Esophagus squamous epithelium (tissue), 5 donors: ENCODE measurements around the gene ARHGDIA. TPM values are rescaled to one million over a fixed set of nuclear protein-coding genes. Genes with fewer than 3 reads are reported as not detected.

ENCODE experiments used
- DNase-seq: peaks from one replicate; lab custom pipeline; 2025; lab: John Stamatoyannopoulos, UW
- H3K27ac ChIP-seq, 4 donors: fragments of 200-600 bp; sonication (generic); one replicate each; pipeline ENCODE4 v1.5.1; 2016 to 2019; ENCODE audit warnings: mild to moderate bottlenecking in 1 of 4
- H3K27me3 ChIP-seq, 4 donors: fragments of 200-600 bp; sonication (generic); 1 replicate in 3 of 4; 2 replicates in 1 of 4; pipeline versions ENCODE4 v1.5.1 to v1.6.0; 2017 to 2021; ENCODE audit warnings: antibody characterized with exemption in 1 of 4
- H3K36me3 ChIP-seq, 3 donors: fragments of 200-600 bp; sonication (generic); one replicate each; pipeline ENCODE4 v1.5.1; 2016 to 2019
- H3K4me1 ChIP-seq, 3 donors: fragments of 200-600 bp; sonication (generic); one replicate each; pipeline ENCODE4 v1.5.1; 2017 to 2019
- H3K4me3 ChIP-seq, 4 donors: fragments of 200-600 bp; sonication (generic); 1 replicate in 3 of 4; 2 replicates in 1 of 4; pipeline ENCODE4 v1.5.1; 2016 to 2019; ENCODE audit warnings: mild to moderate bottlenecking in 2 of 4, moderate library complexity in 1 of 4
- H3K9me3 ChIP-seq, 3 donors: fragments of 200-600 bp; sonication (generic); one replicate each; pipeline ENCODE4 v1.5.1; 2016 to 2019
- CTCF ChIP-seq, 6 experiments: fragments of 450-650 bp in 4 of 6; fragments of 200-600 bp in 2 of 6; sonication (generic) in 2 of 6; IDR thresholded peaks; one replicate each; pipeline ENCODE4 v1.5.1; 2016 to 2019; ENCODE audit warnings: antibody characterized with exemption in 6 of 6, mild to moderate bottlenecking in 4 of 6, moderate library complexity in 4 of 6
- POLR2A ChIP-seq, 4 donors: fragments of 450-650 bp; IDR thresholded peaks; one replicate each; pipeline ENCODE4 v1.6.1; 2017; ENCODE audit warnings: antibody characterized with exemption in 4 of 4, mild to moderate bottlenecking in 4 of 4, moderate library complexity in 3 of 4
- WGBS, 2 donors: methylation state at CpG; one replicate each; pipeline ENCODE4 v1.1.5; 2018; 5-methylcytosine and 5-hydroxymethylcytosine counted together
- intact Hi-C: fragments of 100-400 bp; cut with DNase I; formaldehyde crosslinking; loops from one replicate; pipeline ENCODE4 v1.15.0; 2022
- total RNA-seq, 4 donors: library from RNA; depleted of rRNA; stranded (reverse); fragments of >200 nt; gene quantifications; one replicate each; pipeline ENCODE4 v1.1.0, GENCODE V29; 2016
- donor health status: DM: yes; HTN: yes; CAD: no.

Gene ARHGDIA
- total RNA-seq, 4 donors from 2014 or later, result 166 to 239 (median 176) TPM

GRCh38 chr17:81858170-81858966 is 12.8 kb downstream of the ARHGDIA start:
- DNase-seq, result no peak
- Histone ChIP-seq H3K27ac (peak overlapping the region; percentile 92 to 99 (median 98)), H3K4me1 (peaks cover 40 to 85% (median 55%) of the 10 kb centered on the region in 3 donors), H3K9me3 (no peaks in the 10 kb centered on the region), H3K4me3 (peak overlapping the region; percentile 69 to 95 (median 90)), H3K27me3 (no peaks in the 10 kb centered on the region), H3K36me3 (peaks cover 11 to 62% (median 12%) of the 10 kb centered on the region in 3 donors)
- no peak for TF ChIP-seq POLR2A (IDR thresholded peaks at IDR 0.05)
- no peak for TF ChIP-seq CTCF (IDR thresholded peaks at IDR 0.05)
- 45 to 51% methylated on average over 8 to 12 of the region's 30 CpGs for WGBS, 2 donors
- intact Hi-C loops, result no loop called here

GRCh38 chr17:81854974-81855774 is 16.0 kb downstream of the ARHGDIA start:
- WGBS, 2 donors, result 54 to 71% methylated on average over 11 to 26 of the region's 29 CpGs
- Histone ChIP-seq H3K4me3 (no peak overlapping the region), H3K27ac (peak overlapping the region; percentile 71 to 99 (median 76)), H3K36me3 (peaks cover 29 to 90% (median 43%) of the 10 kb centered on the region in 3 donors), H3K9me3 (no peaks in the 10 kb centered on the region), H3K27me3 (no peaks in the 10 kb centered on the region), H3K4me1 (peaks cover 28 to 67% (median 43%) of the 10 kb centered on the region in 3 donors)
- no peak for DNase-seq
- intact Hi-C loops, result no loop called here
- no peak for TF ChIP-seq POLR2A (IDR thresholded peaks at IDR 0.05)
- TF ChIP-seq CTCF (IDR thresholded peaks at IDR 0.05), result peak in 5 of 6 experiments; percentile 8 to 44 (median 38)

- no peak for DNase-seq
- peaks cover 9 to 40% (median 20%) of the 10 kb centered on the region in 3 donors for H3K4me1 ChIP-seq
- no peak for TF ChIP-seq CTCF (IDR thresholded peaks at IDR 0.05)
- TF ChIP-seq POLR2A (IDR thresholded peaks at IDR 0.05), result no peak
- no peaks in the 10 kb centered on the region for H3K27me3 ChIP-seq
- H3K4me3 ChIP-seq, result no peak overlapping the region
- intact Hi-C loops, result no loop called here
- H3K36me3 ChIP-seq, result peaks cover 40 to 99% (median 62%) of the 10 kb centered on the region in 3 donors
- WGBS, 2 donors, result 91 to 100% methylated on average over 1 to 3 of the region's 12 CpGs
- H3K27ac ChIP-seq, result no peak overlapping the region
- H3K9me3 ChIP-seq, result no peaks in the 10 kb centered on the region
Measured at GRCh38 chr17:81852237-81852636, 18.9 kb downstream of the ARHGDIA start.

- no peak for DNase-seq
- intact Hi-C loops, result no loop called here
Measured at GRCh38 chr17:81851423-81851822, 19.7 kb downstream of the ARHGDIA start.

More at GRCh38 chr17:81851423-81851822, 19.7 kb downstream of the ARHGDIA start:
- no peaks in the 10 kb centered on the region for H3K27me3 ChIP-seq
- no peaks in the 10 kb centered on the region for H3K9me3 ChIP-seq
- peaks cover 45 to 99% (median 70%) of the 10 kb centered on the region in 3 donors for H3K36me3 ChIP-seq
- no CpG with 5 or more reads among the region's 16 CpGs for WGBS, 2 donors
- H3K4me3 ChIP-seq, result no peak overlapping the region
- no peak for TF ChIP-seq CTCF (IDR thresholded peaks at IDR 0.05)
- TF ChIP-seq POLR2A (IDR thresholded peaks at IDR 0.05), result no peak
- H3K4me1 ChIP-seq, result peaks cover 9 to 35% (median 18%) of the 10 kb centered on the region in 3 donors
- H3K27ac ChIP-seq, result no peak overlapping the region
